Progenitor cell of endocrine pancreas (in vitro differentiated cells): Measurements from ENCODE around the gene PXDC1. TPM values are rescaled to one million over a fixed set of nuclear protein-coding genes. Genes with fewer than 3 reads are reported as not detected.

Experiments used
- DNase-seq: peaks from one replicate; pipeline ENCODE4 v3.0.0; 2021; ENCODE audit warnings: low spot score; ENCODE audit not compliant: unreplicated experiment
- H3K27ac Mint-ChIP-seq: 2 replicates; pipeline ENCODE4 v1.8.0; 2021; ENCODE audit warnings: mild to moderate bottlenecking, moderate library complexity, mixed read lengths
- H3K27me3 Mint-ChIP-seq: 2 replicates; pipeline ENCODE4 v1.8.0; 2021; ENCODE audit warnings: mixed read lengths
- H3K36me3 Mint-ChIP-seq: 2 replicates; pipeline ENCODE4 v1.8.0; 2022; ENCODE audit warnings: mixed read lengths; ENCODE audit not compliant: insufficient read depth
- H3K4me1 Mint-ChIP-seq: 2 replicates; pipeline ENCODE4 v1.8.0; 2021; ENCODE audit warnings: low read depth, mixed read lengths
- H3K4me3 Mint-ChIP-seq: 2 replicates; pipeline ENCODE4 v1.8.0; 2021; ENCODE audit warnings: low read depth, mild to moderate bottlenecking, moderate library complexity, mixed read lengths
- H3K9me3 Mint-ChIP-seq: 2 replicates; pipeline ENCODE4 v1.8.0; 2021; ENCODE audit warnings: low read depth, mixed read lengths
- total RNA-seq: library from RNA; stranded (reverse); gene quantifications from 2 replicates; pipeline ENCODE4 v1.2.1, GENCODE V29; 2021
- TF ChIP-seq, protein P1 (sequence below): fragments of 200-600 bp; sonication (generic); IDR thresholded peaks from one replicate; pipeline ENCODE4 v1.5.0; 2021; ENCODE audit warnings: antibody characterized with exemption, mild to moderate bottlenecking; ENCODE audit not compliant: unreplicated experiment

PXDC1 gene
- total RNA-seq, 1 donor from 2014 or later: 4.8 TPM

DNA sequence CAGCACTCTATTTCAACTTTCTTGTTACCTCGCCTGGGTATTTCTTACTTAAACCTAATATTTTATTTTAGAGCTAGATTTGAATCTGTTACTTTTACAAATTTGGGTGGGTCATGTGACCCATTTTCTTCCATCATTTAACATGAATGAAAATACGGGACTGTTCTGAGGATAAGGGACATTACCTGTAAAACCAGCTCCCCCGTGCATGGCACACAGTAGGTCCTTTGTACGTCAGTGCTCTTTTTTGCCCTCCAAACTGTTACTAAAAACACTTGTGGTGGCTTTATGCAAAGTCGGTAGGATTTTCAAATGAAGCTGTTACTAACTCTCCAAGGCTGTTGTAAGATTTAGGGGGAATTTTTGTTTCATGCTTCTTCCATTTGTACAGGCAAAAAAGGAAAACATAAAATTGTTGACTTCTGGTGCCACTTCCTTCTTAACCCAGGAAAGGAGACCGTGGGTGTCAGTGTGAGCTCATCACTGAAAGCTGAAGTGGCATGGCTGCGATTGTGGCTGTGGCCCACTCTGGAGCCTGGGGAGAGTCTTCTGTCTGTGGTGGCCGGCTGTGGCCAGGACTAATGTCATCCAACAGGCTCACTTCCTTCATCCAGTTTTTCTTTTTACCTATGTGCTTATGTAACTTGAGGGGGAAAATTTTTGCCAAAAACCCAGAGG is 40.2 kb upstream of the PXDC1 start:
- no peaks in the 10 kb centered on the region for H3K9me3 Mint-ChIP-seq

DNA sequence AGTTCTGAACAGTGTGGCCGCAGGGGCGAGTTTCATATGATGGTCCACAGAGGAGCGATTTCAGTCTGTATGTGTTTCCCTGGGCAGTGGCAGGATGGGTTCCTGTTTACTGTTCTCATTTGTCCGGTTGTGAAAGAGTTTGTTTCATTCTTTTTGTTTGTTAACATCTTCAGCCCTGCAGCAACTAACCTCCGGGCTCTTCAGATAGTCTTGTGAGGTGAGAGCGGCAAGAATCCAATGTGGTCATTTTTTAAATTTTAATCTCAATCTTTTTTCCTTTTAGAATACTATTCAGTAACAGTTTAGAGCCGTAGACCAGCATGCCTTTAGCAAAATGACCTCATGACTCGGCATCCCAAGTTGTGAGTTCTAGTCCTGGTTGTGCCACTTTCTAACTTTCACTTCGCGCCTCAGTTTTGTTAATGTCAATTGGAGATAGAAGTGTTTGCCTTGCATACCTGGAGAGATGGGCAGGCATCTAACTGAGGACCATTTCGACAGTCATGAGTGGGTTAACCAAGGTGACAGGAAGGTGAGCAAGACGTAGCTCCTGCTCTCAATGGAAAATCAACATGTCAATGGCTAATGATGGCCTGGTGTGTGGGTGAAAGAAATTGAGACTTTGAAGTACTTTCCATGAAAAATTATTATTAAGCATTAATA is 38.5 kb upstream of the PXDC1 start:
- H3K4me1 Mint-ChIP-seq: no peaks in the 10 kb centered on the region
- H3K9me3 Mint-ChIP-seq: no peaks in the 10 kb centered on the region
- H3K36me3 Mint-ChIP-seq: no peaks in the 10 kb centered on the region
- peaks cover 4% of the 10 kb centered on the region for H3K27me3 Mint-ChIP-seq
- TF ChIP-seq, protein P1, sequence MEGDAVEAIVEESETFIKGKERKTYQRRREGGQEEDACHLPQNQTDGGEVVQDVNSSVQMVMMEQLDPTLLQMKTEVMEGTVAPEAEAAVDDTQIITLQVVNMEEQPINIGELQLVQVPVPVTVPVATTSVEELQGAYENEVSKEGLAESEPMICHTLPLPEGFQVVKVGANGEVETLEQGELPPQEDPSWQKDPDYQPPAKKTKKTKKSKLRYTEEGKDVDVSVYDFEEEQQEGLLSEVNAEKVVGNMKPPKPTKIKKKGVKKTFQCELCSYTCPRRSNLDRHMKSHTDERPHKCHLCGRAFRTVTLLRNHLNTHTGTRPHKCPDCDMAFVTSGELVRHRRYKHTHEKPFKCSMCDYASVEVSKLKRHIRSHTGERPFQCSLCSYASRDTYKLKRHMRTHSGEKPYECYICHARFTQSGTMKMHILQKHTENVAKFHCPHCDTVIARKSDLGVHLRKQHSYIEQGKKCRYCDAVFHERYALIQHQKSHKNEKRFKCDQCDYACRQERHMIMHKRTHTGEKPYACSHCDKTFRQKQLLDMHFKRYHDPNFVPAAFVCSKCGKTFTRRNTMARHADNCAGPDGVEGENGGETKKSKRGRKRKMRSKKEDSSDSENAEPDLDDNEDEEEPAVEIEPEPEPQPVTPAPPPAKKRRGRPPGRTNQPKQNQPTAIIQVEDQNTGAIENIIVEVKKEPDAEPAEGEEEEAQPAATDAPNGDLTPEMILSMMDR: no peak
- no peak for DNase-seq
- no peak overlapping the region for H3K27ac Mint-ChIP-seq
- H3K4me3 Mint-ChIP-seq: no peak overlapping the region

More for the DNA sequence above, 40.2 kb upstream of the PXDC1 start:
- TF ChIP-seq, protein P1: no peak
- H3K27me3 Mint-ChIP-seq: peaks cover 4% of the 10 kb centered on the region
- no peak for DNase-seq
- H3K27ac Mint-ChIP-seq: no peak overlapping the region
- no peak overlapping the region for H3K4me3 Mint-ChIP-seq
- H3K36me3 Mint-ChIP-seq: no peaks in the 10 kb centered on the region
- peaks cover 2% of the 10 kb centered on the region for H3K4me1 Mint-ChIP-seq

DNA sequence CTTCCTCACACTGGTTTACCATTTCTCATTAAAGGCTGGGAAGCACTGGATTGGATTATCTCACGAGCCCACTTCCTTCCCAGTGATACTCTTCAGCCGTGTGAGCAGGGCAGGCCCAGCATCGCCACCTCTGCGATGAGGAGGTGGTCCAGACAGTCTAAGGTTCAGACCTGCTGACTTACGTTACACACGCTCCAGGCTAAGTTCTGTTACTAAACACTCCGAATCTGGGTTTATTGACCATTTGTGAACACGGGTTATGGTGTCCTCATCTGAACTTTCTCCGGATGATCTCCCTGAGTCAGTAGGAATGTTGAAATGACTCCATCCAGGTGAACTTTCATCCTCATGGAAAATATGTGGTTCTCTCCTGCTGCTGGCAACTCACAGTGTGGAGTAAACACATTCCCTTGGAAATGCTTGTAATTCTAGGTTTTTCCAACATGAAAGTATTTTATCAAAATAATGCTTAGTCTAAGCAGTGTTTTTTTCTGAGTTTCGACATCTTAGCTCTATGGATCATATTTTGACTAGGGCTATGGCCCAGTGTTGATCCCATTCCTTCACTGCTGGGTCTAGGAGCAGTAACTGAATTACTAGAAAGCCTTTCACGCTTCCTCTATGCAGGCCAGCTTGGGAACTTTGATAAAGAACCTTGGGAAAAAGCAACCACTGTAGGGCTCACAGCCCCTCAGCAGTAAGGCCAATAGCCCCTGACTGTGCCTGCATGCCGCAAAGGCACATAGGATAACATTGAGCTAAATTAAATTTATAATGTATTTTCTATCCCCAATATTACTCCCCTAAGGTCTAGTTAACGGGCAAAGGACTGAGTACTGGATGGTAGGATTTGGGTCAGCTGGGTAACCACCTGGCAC is 37.7 kb upstream of the PXDC1 start:
- TF ChIP-seq, protein P1: no peak
- Mint-ChIP-seq H3K9me3 (no peaks in the 10 kb centered on the region), H3K4me3 (no peak overlapping the region), H3K27me3 (peaks cover 4% of the 10 kb centered on the region), H3K36me3 (no peaks in the 10 kb centered on the region), H3K4me1 (no peaks in the 10 kb centered on the region), H3K27ac (no peak overlapping the region)
- DNase-seq: no peak

DNA sequence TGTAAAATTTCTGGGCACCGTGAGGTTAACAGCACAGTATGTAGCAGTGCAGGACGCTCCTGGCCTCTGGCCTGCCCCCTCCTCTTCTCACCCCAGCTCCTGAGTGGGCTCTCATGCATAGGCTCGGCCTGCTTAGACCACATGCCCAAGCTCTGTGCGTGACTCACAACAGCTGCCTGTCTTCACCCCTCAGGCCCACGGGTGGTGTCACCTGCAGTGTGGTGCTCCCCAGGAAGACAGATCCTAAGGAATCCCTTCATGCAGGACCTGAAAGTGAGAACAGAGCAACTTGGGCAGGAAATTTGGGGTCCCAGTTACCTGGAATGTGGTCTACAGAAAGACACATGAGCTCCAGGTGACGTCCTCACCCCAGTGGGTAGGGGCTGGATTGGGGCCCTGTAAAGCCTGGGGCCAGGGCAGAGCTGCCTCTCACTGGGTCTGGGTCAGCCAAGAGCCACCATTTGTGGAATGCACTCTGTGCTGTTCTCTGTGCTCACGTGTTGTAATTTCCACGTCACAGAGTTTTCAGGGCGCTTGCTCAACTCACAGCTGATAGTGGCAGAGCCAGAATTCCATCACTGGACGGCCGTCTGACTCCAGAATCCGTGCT is 37.0 kb upstream of the PXDC1 start:
- no peak overlapping the region for H3K27ac Mint-ChIP-seq
- peaks cover 4% of the 10 kb centered on the region for H3K27me3 Mint-ChIP-seq
- H3K4me1 Mint-ChIP-seq: no peaks in the 10 kb centered on the region
- no peaks in the 10 kb centered on the region for H3K36me3 Mint-ChIP-seq
- no peaks in the 10 kb centered on the region for H3K9me3 Mint-ChIP-seq
- no peak overlapping the region for H3K4me3 Mint-ChIP-seq
- DNase-seq: no peak
- TF ChIP-seq, protein P1: no peak

DNA sequence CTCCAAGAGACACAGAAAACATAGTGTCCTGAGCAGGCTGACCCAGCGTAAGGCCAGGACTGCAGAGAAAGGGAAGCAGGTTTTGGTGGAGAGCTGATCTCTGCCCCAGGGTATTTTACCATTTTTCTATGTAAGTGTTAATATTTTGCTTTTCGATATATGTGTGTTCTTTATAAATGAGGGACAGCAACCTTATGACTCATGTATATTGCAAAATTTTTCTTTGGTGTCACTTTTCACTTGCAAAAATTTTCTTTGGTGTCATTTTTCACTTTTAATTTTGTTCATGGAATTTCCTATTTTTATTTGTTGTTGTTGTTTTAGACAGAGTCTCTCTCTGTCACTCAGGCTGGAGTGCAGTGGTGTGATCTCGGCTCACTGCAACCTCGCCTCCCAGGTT is 34.6 kb upstream of the PXDC1 start:
- H3K27me3 Mint-ChIP-seq: peaks cover 4% of the 10 kb centered on the region
- H3K36me3 Mint-ChIP-seq: no peaks in the 10 kb centered on the region
- TF ChIP-seq, protein P1: no peak
- no peak for DNase-seq
- no peaks in the 10 kb centered on the region for H3K4me1 Mint-ChIP-seq
- no peak overlapping the region for H3K4me3 Mint-ChIP-seq
- no peaks in the 10 kb centered on the region for H3K9me3 Mint-ChIP-seq
- H3K27ac Mint-ChIP-seq: no peak overlapping the region
